Fibroblast of the conjunctiva (primary cell): ENCODE measurements around the gene C12orf75.
"Not testable (repeated sequence)": the region's sequence is repeated elsewhere in the genome, so short reads cannot be mapped to it uniquely, and the experiment has no call there.

ENCODE experiments used
- DNase-seq: peaks from one replicate; pipeline ENCODE4 v3.0.0-alpha.2; 2010; ENCODE audit warnings: low read depth

The C12orf75 gene

GRCh38 chr12:105330283-105330930 is at the start of gene C12orf75:
C12orf75 (plus strand) TSS chr12:105330691; CDS start chr12:105330892, 201 bp downstream.
- DNase-seq: peak; percentile 55

- DNase-seq: no peak
Observed at GRCh38 chr12:105280966-105281693, 49.4 kb upstream of the C12orf75 start.

GRCh38 chr12:105281694-105282049 is 48.8 kb upstream of the C12orf75 start:
- DNase-seq: no peak

GRCh38 chr12:105285378-105285777 is 45.1 kb upstream of the C12orf75 start:
- no peak for DNase-seq

DNA sequence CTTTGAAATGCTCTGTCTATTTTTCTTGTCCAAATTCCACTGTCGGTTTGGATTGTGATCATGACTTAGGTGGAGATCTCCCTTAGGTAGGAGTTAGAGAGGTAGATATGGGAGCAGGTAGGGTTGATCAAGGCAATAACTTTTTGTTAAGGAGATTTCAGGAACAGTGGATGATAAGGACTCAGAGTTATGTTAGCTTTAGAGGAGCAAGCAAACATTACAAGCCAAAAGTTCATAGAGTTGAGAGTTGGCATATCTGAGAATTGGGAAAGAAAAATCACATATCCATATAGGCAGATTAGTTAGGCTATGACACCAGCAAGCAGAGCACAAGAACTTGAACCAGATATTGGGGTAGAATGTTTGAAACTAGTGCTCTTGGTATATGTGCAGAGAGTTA is 43.1 kb upstream of the C12orf75 start:
- no peak for DNase-seq

DNA sequence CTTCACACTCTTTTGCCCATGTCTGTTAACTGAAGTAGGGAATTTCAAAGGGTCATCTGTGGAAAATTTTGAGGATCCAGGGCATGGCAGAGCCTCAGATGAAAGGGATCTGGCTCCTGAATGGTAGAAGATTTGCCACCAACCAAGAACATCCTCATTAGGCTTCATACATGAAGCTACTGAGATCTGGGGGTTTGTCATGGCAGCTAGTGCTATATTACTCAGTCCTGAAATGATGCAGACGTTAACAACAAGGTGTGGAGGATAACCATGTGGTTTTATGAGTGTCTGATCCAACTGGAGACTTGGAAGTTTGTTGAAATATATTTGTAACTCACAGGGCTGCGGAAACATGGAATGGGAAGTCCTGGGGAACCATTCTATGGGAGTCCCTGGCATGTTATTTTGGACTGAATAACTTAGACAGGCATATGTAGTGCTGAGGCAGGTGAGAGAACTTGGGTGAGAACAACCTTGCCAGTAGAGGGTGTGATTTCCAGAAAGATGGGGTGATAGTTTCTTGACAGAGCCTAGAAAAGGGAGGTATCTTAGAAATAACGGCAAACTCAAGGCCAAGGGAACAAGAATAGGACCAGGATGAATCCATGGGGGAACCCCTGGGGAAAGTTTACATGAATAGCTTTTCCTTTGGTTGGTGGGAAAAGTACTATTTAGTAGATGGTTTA is 42.0 kb upstream of the C12orf75 start:
- DNase-seq: no peak

GRCh38 chr12:105289114-105289904 is 41.2 kb upstream of the C12orf75 start:
- no peak for DNase-seq

GRCh38 chr12:105291531-105291930 is 39.0 kb upstream of the C12orf75 start:
- no peak for DNase-seq

GRCh38 chr12:105292705-105293104 is 37.8 kb upstream of the C12orf75 start:
- DNase-seq: no peak

GRCh38 chr12:105293187-105293586 is 37.3 kb upstream of the C12orf75 start:
- no peak for DNase-seq

DNA sequence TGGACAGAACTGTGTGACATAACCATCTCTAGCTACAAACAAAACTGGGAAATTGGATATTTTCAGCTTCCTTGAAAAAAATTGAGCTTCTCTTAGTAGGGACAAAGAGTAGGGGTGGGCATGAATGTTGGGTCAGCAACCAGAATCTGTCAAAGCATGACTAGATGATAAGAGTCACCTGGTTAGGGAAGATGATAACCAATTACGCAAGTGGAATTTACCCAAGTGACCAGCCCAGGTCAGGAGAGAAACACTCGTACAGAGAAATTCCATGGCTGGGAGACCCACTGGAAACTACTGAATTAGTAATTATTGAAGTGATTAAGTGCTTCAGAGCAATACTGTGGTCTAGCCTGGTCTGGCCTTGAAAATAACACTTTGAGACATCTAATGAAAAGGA is 36.3 kb upstream of the C12orf75 start:
- DNase-seq: no peak

DNA sequence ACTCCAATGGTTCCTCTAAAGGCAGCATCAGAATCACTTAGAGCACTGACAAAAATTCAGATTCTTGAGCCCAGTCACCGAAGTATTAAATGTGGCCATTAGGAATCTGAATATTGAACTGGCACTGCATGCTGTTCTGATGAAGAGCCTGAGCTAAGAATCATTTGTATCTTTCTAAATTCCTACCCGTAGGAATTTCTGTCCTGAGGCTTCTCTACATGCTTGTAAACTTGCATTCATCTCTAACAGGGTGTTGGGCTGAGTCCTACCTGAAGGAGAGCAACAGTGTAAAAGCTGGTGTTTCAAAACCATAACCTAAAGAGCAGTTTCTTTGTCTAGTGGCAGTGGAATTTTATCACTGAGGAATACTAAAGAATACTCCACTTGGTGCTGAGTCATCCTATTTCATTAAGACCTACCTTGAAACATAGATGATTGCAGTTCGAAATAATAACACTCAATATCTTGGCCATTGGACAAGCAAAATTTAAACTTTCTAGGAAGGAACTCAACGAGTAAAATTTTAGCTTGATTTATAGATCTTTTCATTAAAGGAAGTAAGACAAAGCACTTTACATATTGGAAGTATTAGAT is 35.5 kb upstream of the C12orf75 start:
- no peak for DNase-seq

DNA sequence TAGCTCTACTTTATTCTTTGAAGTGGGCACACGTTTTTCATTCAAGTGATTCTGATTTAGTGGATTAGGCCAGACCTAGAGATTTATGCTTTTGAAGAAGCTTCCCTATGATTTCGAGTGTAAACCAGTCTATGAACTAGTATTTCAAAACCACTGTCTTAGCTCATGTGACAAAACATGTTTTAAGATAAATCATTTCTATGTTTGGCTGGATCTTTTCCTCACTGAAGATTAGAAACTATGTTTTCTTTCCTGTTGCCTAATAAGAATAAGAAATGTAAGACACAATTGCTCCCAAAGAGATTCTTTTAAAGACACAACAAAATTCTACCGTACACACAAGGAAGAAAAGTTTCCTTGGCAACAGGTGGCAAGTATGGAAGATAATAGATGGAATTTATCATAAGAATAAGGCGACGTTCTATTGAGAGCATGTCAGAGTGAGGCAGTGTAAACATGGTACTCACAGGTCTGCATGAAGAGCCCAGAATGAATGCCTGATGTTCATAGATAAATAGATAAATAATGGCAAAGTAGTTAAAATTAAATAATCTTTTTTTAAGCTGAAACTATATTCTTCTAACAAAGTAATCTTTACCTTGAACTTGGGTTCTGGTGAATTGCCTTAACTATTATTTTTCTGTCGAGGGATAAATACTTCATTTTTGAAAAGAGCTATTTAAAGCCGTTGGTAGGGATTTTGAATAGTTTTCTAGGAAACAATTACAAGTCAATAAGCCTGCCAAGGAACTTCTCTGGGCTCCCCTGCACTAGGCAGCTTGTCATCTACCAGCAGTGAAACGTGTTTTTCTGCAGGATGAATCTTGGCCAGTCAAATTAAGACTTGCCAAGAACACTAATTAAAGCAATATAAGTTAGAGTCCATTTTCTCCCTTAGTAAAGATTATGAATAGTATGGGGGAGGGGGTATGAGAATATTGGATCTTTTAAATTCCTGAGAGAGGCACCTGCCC is 34.1 kb upstream of the C12orf75 start:
- DNase-seq: no peak

- DNase-seq: no peak
Observed at GRCh38 chr12:105300883-105301282, 29.6 kb upstream of the C12orf75 start.

DNA sequence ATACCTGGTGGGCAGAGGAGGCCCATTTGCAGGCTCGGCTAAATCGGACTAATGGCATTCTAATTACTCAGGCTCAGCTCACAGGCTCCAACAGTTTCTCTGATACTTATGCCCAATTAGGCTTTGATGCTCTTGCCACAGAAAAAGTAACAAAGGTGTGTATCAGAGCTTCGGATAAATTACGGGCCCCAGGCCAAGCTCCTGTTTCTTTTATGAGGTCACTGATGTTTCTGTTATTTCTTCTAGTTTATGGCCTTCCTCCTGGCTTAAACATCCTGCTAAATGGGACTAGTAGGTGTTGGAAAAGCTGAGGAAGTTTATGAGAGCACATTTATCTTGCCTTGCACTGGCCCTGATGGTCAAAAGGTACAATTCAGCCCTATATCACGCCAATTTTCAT is 28.8 kb upstream of the C12orf75 start:
- no peak for DNase-seq

- DNase-seq: not testable (repeated sequence)
Observed at GRCh38 chr12:105302986-105303385, 27.5 kb upstream of the C12orf75 start.

DNA sequence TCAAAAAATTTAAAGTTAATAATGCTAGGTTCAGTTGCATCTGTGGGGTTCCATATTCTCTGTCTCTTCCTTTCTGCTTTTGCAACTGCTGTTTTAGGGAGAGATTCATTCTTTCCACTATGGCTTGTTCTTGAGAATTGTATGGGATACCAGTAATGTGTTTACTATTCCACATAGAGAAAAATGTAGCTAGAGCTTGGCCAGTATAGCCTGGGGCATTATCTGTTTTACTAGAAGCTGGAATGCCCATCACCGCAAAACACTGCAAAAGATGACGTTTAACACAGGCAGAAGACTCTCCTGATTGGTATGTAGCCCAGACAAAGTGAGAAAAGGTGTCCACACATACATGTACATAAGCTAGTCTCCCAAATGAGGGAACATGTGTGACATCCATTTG is 25.9 kb upstream of the C12orf75 start:
- not testable (repeated sequence) for DNase-seq

DNA sequence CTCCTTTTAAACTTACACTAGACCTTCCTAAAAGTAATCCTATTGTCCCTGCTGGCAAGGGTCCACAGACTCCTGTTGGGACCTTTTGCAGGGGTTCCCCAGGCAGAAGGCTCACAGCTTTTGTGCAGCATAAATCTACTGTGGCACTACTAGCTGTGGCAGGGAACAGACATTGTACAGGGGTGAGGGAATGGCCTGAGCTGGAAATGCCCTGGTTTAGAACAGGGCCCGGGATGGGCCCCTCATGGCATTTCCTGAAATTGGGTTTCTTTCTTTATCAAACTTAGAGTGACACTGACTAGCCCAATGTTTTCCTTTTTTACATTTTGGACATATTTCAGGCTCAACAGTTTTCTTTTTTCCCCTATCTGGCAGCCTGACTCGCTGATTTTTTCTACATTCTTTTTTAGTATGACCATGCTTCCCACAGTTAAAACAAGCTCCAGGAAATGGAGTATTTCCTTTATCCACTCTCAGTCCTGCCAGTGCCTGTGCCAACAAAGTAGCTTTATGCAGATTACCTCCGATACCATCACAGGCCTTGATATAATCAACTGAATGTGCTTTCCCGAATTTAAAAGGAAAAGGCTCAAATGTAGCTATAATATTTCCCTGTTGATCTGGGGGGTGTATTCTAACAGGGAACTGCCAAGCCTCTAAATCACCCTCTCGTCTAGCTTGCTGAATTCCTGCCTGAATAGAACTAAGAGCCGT is 22.7 kb upstream of the C12orf75 start:
- DNase-seq: not testable (repeated sequence)

- not testable (repeated sequence) for DNase-seq
Observed at GRCh38 chr12:105308839-105309238, 21.7 kb upstream of the C12orf75 start.

- DNase-seq: not testable (repeated sequence)
Observed at GRCh38 chr12:105309384-105309783, 21.1 kb upstream of the C12orf75 start.
